Measurements from ENCODE around the gene RASGRF1.

Gene RASGRF1

DNA sequence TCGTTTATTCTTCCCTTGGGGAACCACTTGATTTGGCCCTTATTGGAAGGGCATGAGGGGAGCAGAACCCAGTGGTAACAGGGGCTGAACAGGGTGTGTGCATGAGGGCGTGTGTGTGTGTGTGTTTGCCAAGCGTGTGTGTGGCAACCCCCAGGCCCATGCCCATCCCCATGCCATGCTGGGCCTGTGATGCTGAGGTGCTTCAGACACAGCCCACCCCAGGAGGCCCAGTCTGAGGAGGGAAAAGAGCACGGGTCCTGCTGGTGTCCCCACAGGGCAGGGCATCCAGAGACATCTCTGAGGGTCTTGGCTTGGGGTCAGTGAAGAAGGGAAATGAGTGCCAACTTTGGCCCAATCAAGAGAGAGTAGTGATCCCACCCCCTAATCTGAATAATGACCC is 71.6 kb downstream of the RASGRF1 start:
- H3K4me1 ChIP-seq (ENCODE audit: low read length): no peaks in the 10 kb centered on the region
- TF ChIP-seq EZH2phosphoT487 (IDR thresholded peaks at IDR 0.05; ENCODE audit: low read length) (no peak), EZH2 (optimal IDR thresholded peaks at IDR 0.05; ENCODE audit: low read depth, low read length) (no peak)
- TF ChIP-seq, protein P1, sequence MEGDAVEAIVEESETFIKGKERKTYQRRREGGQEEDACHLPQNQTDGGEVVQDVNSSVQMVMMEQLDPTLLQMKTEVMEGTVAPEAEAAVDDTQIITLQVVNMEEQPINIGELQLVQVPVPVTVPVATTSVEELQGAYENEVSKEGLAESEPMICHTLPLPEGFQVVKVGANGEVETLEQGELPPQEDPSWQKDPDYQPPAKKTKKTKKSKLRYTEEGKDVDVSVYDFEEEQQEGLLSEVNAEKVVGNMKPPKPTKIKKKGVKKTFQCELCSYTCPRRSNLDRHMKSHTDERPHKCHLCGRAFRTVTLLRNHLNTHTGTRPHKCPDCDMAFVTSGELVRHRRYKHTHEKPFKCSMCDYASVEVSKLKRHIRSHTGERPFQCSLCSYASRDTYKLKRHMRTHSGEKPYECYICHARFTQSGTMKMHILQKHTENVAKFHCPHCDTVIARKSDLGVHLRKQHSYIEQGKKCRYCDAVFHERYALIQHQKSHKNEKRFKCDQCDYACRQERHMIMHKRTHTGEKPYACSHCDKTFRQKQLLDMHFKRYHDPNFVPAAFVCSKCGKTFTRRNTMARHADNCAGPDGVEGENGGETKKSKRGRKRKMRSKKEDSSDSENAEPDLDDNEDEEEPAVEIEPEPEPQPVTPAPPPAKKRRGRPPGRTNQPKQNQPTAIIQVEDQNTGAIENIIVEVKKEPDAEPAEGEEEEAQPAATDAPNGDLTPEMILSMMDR (IDR thresholded peaks at IDR 0.05; ENCODE audit: low read length): no peak
- H3K27ac ChIP-seq (ENCODE audit: low read length): no peak overlapping the region
- DNase-seq: no peak
- H3K27me3 ChIP-seq (replicated peaks; ENCODE audit: insufficient read depth, low read length): no peaks in the 10 kb centered on the region
- H3K9me2 ChIP-seq (replicated peaks; ENCODE audit: insufficient read depth, low read length): no peaks in the 10 kb centered on the region
- H3K4me2 ChIP-seq (ENCODE audit: low read depth, low read length): no peak overlapping the region
- no peaks in the 10 kb centered on the region for H3K9me3 ChIP-seq (replicated peaks; ENCODE audit: insufficient read depth, low read length)
- H2AFZ ChIP-seq (ENCODE audit: low read length): no peak overlapping the region
- no peaks in the 10 kb centered on the region for H4K20me1 ChIP-seq (ENCODE audit: insufficient read depth, low read length)
- no peak overlapping the region for H3K9ac ChIP-seq (ENCODE audit: low read length)
- H3K4me3 ChIP-seq (ENCODE audit: low read length): no peak overlapping the region
- H3K36me3 ChIP-seq (replicated peaks; ENCODE audit: insufficient read depth, low read length): no peaks in the 10 kb centered on the region
- H3K79me2 ChIP-seq (ENCODE audit: low read length): no peaks in the 10 kb centered on the region
- no peaks in the 10 kb centered on the region for H3F3A ChIP-seq (ENCODE audit: insufficient read depth, low read length)

DNA sequence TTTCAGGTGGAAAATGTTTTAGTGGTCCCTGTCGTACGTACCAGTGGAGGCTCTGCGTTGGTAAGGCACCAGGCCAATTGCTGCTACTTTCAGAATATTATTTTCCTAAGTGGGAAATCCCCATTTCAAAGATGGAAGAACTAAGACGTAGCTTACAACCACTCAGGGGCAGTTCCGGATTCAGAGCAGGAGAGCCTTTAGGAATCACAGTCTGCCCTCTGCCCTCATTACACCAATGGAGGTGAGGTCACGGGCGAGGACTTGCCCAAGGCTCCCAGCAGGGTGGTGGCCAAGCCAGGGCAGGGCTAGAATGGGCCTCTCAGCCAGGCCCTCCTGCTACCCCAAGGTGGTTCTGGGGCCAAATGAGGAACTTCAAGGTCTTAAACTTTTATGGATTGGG is 72.6 kb downstream of the RASGRF1 start:
- H2AFZ ChIP-seq (ENCODE audit: low read length): no peak overlapping the region
- H3K4me1 ChIP-seq (ENCODE audit: low read length): no peaks in the 10 kb centered on the region
- H3K4me2 ChIP-seq (ENCODE audit: low read depth, low read length): no peak overlapping the region
- H3K9me2 ChIP-seq (replicated peaks; ENCODE audit: insufficient read depth, low read length): no peaks in the 10 kb centered on the region
- TF ChIP-seq, protein P1 (IDR thresholded peaks at IDR 0.05; ENCODE audit: low read length): no peak
- TF ChIP-seq EZH2phosphoT487 (IDR thresholded peaks at IDR 0.05; ENCODE audit: low read length) (no peak), EZH2 (optimal IDR thresholded peaks at IDR 0.05; ENCODE audit: low read depth, low read length) (no peak)
- H4K20me1 ChIP-seq (ENCODE audit: insufficient read depth, low read length): no peaks in the 10 kb centered on the region
- no peak overlapping the region for H3K4me3 ChIP-seq (ENCODE audit: low read length)
- H3K9me3 ChIP-seq (replicated peaks; ENCODE audit: insufficient read depth, low read length): no peaks in the 10 kb centered on the region
- no peaks in the 10 kb centered on the region for H3F3A ChIP-seq (ENCODE audit: insufficient read depth, low read length)
- H3K36me3 ChIP-seq (replicated peaks; ENCODE audit: insufficient read depth, low read length): no peaks in the 10 kb centered on the region
- no peaks in the 10 kb centered on the region for H3K27me3 ChIP-seq (replicated peaks; ENCODE audit: insufficient read depth, low read length)
- no peak overlapping the region for H3K9ac ChIP-seq (ENCODE audit: low read length)
- H3K79me2 ChIP-seq (ENCODE audit: low read length): no peaks in the 10 kb centered on the region
- DNase-seq: no peak
- H3K27ac ChIP-seq (ENCODE audit: low read length): no peak overlapping the region

DNA sequence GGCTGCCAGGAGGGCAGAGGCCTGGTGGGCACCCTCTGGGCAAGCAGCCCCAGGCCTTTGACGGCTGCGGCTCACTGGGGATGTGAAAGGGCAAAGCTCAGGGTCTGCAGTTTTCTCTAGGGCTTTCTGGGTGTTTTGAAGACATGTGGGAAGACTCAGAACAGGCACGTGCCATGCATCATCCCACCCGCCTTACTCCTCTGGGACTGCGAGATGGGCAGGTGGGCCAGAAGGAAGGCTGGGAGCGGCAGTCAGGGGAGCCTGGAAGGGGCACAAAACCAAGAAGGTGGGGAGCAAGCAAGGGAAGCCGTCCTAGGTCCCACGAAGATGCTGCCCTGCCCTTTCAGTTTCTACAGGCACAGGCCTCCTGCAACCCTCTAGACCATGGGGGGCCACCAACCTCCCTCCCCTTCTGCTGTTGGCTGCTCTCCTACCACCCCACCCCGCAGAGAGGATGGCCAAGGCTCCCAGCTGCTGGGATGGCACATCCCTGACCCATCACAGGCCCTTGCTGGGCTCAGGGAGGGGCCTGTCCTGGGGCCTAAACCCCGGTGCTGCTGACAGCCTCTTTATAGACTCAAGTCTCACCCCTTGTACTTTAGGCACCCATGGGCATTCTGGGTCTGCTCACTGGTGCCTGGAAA is 73.9 kb downstream of the RASGRF1 start:
- Histone ChIP-seq H3K79me2 (ENCODE audit: low read length) (no peaks in the 10 kb centered on the region), H3K9me3 (replicated peaks; ENCODE audit: insufficient read depth, low read length) (no peaks in the 10 kb centered on the region), H3K9me2 (replicated peaks; ENCODE audit: insufficient read depth, low read length) (no peaks in the 10 kb centered on the region), H3K36me3 (replicated peaks; ENCODE audit: insufficient read depth, low read length) (no peaks in the 10 kb centered on the region), H3K4me3 (ENCODE audit: low read length) (no peak overlapping the region), H3K4me1 (ENCODE audit: low read length) (no peaks in the 10 kb centered on the region), H3K4me2 (ENCODE audit: low read depth, low read length) (no peak overlapping the region), H3F3A (ENCODE audit: insufficient read depth, low read length) (no peaks in the 10 kb centered on the region), H2AFZ (ENCODE audit: low read length) (no peak overlapping the region), H3K9ac (ENCODE audit: low read length) (no peak overlapping the region), H3K27ac (ENCODE audit: low read length) (no peak overlapping the region), H3K27me3 (replicated peaks; ENCODE audit: insufficient read depth, low read length) (no peaks in the 10 kb centered on the region), H4K20me1 (ENCODE audit: insufficient read depth, low read length) (no peaks in the 10 kb centered on the region)
- no peak for DNase-seq
- TF ChIP-seq EZH2phosphoT487 (IDR thresholded peaks at IDR 0.05; ENCODE audit: low read length): no peak
- TF ChIP-seq, protein P1 (IDR thresholded peaks at IDR 0.05; ENCODE audit: low read length): no peak
- no peak for TF ChIP-seq EZH2 (optimal IDR thresholded peaks at IDR 0.05; ENCODE audit: low read depth, low read length)

Measured in MM.1S (cell line).